Measurements from ENCODE around the gene KCNH5. TPM values are rescaled to one million over a fixed set of nuclear protein-coding genes. Genes with fewer than 3 reads are reported as not detected.

KCNH5 gene
- total and polyA plus RNA-seq, 4 donors = not detected

- no peaks in the 10 kb centered on the region for H3K36me3 ChIP-seq (ENCODE audit: control insufficient read depth in 4 of 4, insufficient read depth in 3 of 4, low read depth in 1 of 4, low read length in 3 of 4)
- H3K9ac ChIP-seq (ENCODE audit: low read depth in 1 of 2, low read length in 2 of 2) = no peak overlapping the region
- TF ChIP-seq JUND (IDR thresholded peaks at IDR 0.05) = no peak
- no peak for TF ChIP-seq RAD21 (IDR thresholded peaks at IDR 0.05)
- TF ChIP-seq REST (IDR thresholded peaks at IDR 0.05) = no peak
- no peak for TF ChIP-seq EGR1 (IDR thresholded peaks at IDR 0.05; ENCODE audit: low read depth in 2 of 2)
- TF ChIP-seq MAX (IDR thresholded peaks at IDR 0.05) = no peak
- no peak for TF ChIP-seq RXRA (IDR thresholded peaks at IDR 0.05)
- no peak for TF ChIP-seq NR2F2 (IDR thresholded peaks at IDR 0.05)
- no peak for TF ChIP-seq YY1 (IDR thresholded peaks at IDR 0.05)
- TF ChIP-seq FOXA1 (IDR thresholded peaks at IDR 0.05) = no peak
- no peak for TF ChIP-seq HNF4G (IDR thresholded peaks at IDR 0.05)
- TF ChIP-seq GABPA (IDR thresholded peaks at IDR 0.05 in 1 of 2, conservative IDR thresholded peaks at IDR 0.05 in 1 of 2) = no peak
- no peak for TF ChIP-seq HNF4A (conservative IDR thresholded peaks at IDR 0.05)
- TF ChIP-seq CTCF (IDR thresholded peaks at IDR 0.05; ENCODE audit: low read depth, low read length, missing input control) = no peak
- no peak for TF ChIP-seq SP1 (IDR thresholded peaks at IDR 0.05)
- no peak for TF ChIP-seq TAF1 (conservative IDR thresholded peaks at IDR 0.05)
- H3K27me3 ChIP-seq (ENCODE audit: control insufficient read depth in 4 of 4, insufficient read depth in 4 of 4, low read length in 3 of 4) = peaks cover 0 to 19% (median 8%) of the 10 kb centered on the region in 4 donors
- 2% methylated on average over 70 of the region's 70 CpGs for WGBS
- peaks cover 0 to 14% (median 5%) of the 10 kb centered on the region in 4 donors for H3K4me1 ChIP-seq (ENCODE audit: control insufficient read depth in 4 of 4, insufficient read depth in 4 of 4, low read length in 3 of 4)
- H3K4me3 ChIP-seq (ENCODE audit: low read depth in 1 of 3, low read length in 3 of 3) = no peak overlapping the region
- no peak overlapping the region for H3K27ac ChIP-seq (ENCODE audit: low read depth in 1 of 2, low read length in 2 of 2)
- H3K9me3 ChIP-seq (ENCODE audit: control insufficient read depth in 4 of 4, low read length in 3 of 4) = no peaks in the 10 kb centered on the region
- no peak for DNase-seq (ENCODE audit: low spot score)
These were observed 508 bp upstream of the KCNH5 start for GRCh38 chr14:63045612-63046320.

- Histone ChIP-seq H3K4me1 (ENCODE audit: control insufficient read depth in 4 of 4, insufficient read depth in 4 of 4, low read length in 3 of 4) (no peaks in the 10 kb centered on the region), H3K36me3 (ENCODE audit: control insufficient read depth in 4 of 4, insufficient read depth in 3 of 4, low read depth in 1 of 4, low read length in 3 of 4) (no peaks in the 10 kb centered on the region), H3K27me3 (ENCODE audit: control insufficient read depth in 4 of 4, insufficient read depth in 4 of 4, low read length in 3 of 4) (peaks cover 0 to 16% (median 3%) of the 10 kb centered on the region in 4 donors), H3K4me3 (ENCODE audit: low read depth in 1 of 3, low read length in 3 of 3) (no peak overlapping the region), H3K9ac (ENCODE audit: low read depth in 1 of 2, low read length in 2 of 2) (no peak overlapping the region), H3K9me3 (ENCODE audit: control insufficient read depth in 4 of 4, low read length in 3 of 4) (no peaks in the 10 kb centered on the region), H3K27ac (ENCODE audit: low read depth in 1 of 2, low read length in 2 of 2) (no peak overlapping the region)
- DNase-seq (ENCODE audit: low spot score) = no peak
- TF ChIP-seq RAD21 (IDR thresholded peaks at IDR 0.05) (peak; percentile 39 to 51), CTCF (IDR thresholded peaks at IDR 0.05; ENCODE audit: low read depth, low read length, missing input control) (peak; percentile 19), SP1 (IDR thresholded peaks at IDR 0.05) (no peak), FOXA1 (IDR thresholded peaks at IDR 0.05) (no peak), REST (IDR thresholded peaks at IDR 0.05) (no peak)
- WGBS = 8% methylated on average over 3 of the region's 3 CpGs
These were observed 5.4 kb downstream of the KCNH5 start for GRCh38 chr14:63039866-63040265.

Measured in liver (tissue), 9 donors.